ENCODE data around the gene KIF3A.

The KIF3A gene

DNA sequence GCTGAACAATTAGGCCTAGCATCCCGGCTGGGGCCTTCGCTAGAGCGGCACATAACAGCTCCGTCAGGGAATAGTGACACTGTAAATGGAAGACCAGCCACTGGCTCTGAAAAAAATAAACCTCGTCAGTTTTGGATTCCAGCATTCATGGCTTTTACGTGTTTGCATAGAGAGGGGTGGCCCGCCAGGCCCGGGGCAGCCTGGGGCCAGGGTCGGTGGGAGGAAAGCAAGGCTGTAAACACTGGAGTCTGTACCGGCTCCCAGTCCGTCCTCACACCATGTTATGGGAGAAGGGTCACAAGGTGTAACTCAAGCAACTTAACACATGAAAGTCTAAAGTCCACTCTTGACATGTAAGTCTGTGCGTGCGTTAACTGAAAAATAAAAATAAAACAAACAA, 21.1 kb upstream of the KIF3A start:
- H3K4me3 ChIP-seq (ENCODE audit: control insufficient read depth, low read depth, low read length) = no peak overlapping the region
- DNase-seq (ENCODE audit: low read depth) = no peak
- TF ChIP-seq, protein P1, sequence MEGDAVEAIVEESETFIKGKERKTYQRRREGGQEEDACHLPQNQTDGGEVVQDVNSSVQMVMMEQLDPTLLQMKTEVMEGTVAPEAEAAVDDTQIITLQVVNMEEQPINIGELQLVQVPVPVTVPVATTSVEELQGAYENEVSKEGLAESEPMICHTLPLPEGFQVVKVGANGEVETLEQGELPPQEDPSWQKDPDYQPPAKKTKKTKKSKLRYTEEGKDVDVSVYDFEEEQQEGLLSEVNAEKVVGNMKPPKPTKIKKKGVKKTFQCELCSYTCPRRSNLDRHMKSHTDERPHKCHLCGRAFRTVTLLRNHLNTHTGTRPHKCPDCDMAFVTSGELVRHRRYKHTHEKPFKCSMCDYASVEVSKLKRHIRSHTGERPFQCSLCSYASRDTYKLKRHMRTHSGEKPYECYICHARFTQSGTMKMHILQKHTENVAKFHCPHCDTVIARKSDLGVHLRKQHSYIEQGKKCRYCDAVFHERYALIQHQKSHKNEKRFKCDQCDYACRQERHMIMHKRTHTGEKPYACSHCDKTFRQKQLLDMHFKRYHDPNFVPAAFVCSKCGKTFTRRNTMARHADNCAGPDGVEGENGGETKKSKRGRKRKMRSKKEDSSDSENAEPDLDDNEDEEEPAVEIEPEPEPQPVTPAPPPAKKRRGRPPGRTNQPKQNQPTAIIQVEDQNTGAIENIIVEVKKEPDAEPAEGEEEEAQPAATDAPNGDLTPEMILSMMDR (IDR thresholded peaks at IDR 0.05; ENCODE audit: control insufficient read depth, insufficient read depth, low read depth, low read length, missing control alignments) = no peak

DNA sequence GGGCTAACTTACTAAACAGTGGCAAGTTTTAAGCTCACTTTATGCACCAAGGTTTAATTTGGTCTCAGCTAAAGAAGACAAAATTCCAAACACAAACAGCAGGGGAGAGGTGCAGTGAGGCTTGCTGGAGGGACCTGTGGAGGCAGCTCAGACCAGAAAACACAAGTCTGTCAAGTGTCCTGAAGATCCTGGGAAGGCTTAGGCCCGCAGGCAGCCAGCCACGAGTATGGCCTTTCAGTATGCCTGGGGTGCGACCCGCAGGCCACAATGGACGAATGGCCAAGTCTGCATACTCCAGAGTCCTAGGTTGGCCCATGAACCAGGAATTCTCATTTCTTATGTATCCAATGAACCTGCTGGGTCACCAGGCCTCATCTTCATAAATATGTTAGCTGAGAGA, 19.2 kb upstream of the KIF3A start:
- TF ChIP-seq, protein P1 (IDR thresholded peaks at IDR 0.05; ENCODE audit: control insufficient read depth, insufficient read depth, low read depth, low read length, missing control alignments) = no peak
- no peak for DNase-seq (ENCODE audit: low read depth)

DNA sequence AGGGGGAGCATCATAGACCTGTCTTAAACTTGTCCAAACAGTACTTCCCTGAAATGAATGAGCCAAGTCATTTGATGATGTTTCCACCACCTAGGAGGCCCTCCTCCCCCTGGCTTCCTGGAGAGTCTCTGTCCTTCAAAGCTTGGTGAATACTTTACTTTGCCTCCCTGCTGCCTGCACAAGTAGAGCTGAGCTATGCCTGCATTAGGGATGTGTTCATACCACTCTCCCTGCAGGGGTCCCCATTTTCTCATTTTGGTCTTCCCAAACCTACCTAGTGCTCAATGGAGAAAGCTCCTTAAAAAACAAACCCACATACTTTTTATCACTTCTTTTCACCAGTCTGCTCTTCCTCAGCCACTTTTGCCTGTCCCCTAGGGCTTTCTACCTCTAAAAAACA, 17.6 kb upstream of the KIF3A start:
- no peak overlapping the region for H3K4me3 ChIP-seq (ENCODE audit: control insufficient read depth, low read depth, low read length)
- TF ChIP-seq, protein P1 (IDR thresholded peaks at IDR 0.05; ENCODE audit: control insufficient read depth, insufficient read depth, low read depth, low read length, missing control alignments) = peak; percentile 30
- DNase-seq (ENCODE audit: low read depth) = no peak

More for the DNA sequence above, 19.2 kb upstream of the KIF3A start:
- no peak overlapping the region for H3K4me3 ChIP-seq (ENCODE audit: control insufficient read depth, low read depth, low read length)

DNA sequence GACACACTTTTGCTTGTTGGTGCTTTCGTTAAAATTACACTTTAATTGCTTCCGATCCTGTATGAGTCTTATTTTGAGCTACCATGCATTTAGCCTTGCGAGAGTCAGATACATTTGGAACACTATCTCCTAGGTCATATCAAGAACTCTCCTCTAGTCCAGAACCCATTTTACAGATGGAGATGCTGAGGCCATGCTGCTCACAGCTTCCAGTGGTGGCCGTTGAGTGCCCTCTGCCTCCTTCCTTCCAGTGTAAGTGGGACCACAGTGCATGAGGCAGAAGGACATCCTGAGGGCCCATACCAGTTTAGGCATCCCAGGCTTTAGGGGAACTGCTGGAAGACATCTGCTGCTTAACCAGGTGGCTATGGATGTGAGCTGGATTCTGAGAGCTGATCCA, 16.8 kb upstream of the KIF3A start:
- no peak for DNase-seq (ENCODE audit: low read depth)
- TF ChIP-seq, protein P1 (IDR thresholded peaks at IDR 0.05; ENCODE audit: control insufficient read depth, insufficient read depth, low read depth, low read length, missing control alignments) = no peak
- H3K4me3 ChIP-seq (ENCODE audit: control insufficient read depth, low read depth, low read length) = no peak overlapping the region

DNA sequence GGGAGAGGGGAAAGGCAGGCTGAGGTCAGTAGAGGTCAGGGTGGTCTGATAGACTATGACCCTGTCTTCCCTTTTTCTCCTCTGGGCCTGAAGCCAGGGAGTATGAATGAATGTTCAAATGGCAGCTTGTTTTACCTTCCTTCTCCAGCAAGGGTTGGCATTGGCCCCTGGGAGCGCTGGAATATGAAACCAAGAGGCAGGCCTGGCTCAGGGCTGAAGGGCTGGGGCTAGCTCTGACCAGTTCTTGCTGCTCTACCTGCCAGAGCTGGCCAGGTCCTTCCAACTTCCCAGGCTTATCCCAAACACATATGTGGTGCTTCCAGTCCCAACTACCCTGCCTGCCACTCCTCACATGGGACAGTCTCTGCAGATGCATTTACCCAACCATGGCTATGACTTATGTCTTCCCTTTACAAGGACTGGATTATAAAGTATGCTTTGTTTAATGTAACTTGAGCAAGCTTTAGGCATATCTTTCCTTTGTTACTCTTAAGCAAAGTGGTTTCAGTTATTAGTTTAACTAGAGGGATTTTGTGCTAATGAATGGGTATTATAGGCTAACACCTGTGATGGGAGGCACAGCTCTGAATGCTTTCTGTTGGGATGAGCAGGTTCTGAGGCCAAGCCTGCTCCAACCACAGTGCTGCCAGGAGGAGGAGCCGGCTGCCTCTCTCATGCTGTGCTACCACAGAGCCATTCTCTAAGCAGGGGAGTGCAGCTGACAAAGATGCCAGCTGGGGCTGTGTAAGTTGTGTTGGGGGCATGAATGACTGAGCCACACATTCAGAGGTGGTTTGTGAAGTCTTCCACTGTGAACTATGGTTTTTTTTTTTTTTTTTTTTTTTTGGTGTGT, 16.0 kb upstream of the KIF3A start:
- DNase-seq (ENCODE audit: low read depth) = no peak
- TF ChIP-seq, protein P1 (IDR thresholded peaks at IDR 0.05; ENCODE audit: control insufficient read depth, insufficient read depth, low read depth, low read length, missing control alignments) = peak; percentile 19
- H3K4me3 ChIP-seq (ENCODE audit: control insufficient read depth, low read depth, low read length) = no peak overlapping the region

DNA sequence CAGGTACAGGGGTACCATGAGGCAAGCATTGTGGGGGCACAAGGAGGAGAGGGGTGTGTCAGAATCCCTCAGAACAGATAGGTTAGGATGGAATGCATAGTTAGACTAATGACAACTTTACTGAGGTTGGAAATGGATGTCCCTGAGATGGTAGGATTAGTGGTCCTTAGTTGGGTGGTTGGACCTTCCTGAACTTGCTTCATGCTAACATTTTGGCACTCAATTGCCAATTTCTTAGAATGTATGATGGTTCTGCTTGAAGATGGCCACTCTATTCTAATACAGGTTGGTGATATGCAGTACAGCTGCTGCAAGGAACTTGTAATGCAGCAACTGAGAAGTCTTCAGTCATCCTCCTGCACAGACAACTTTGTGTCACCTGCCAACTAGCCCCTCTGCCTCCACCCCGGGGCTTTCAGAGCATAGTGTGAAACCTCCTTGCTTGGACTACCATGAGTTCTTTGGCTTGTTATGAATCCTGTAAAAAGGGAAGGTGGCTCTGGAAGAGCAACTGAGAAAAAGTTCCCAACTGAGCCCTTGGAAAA, 15.3 kb upstream of the KIF3A start:
- TF ChIP-seq, protein P1 (IDR thresholded peaks at IDR 0.05; ENCODE audit: control insufficient read depth, insufficient read depth, low read depth, low read length, missing control alignments) = no peak
- H3K4me3 ChIP-seq (ENCODE audit: control insufficient read depth, low read depth, low read length) = no peak overlapping the region

More for the DNA sequence above, 15.3 kb upstream of the KIF3A start:
- no peak for DNase-seq (ENCODE audit: low read depth)
